GM12878 (cell line): ENCODE results near the gene ESRRB. TPM values are rescaled to one million over a fixed set of nuclear protein-coding genes. Genes with fewer than 3 reads are reported as not detected.

Experiments used
- CBX3 ChIP-seq: fragments of 200-600 bp; sonication (generic); IDR thresholded peaks from 2 replicates; pipeline ENCODE4 v1.6.1; 2016; ENCODE audit warnings: low read depth, borderline replicate concordance
- CHD2 ChIP-seq: IDR thresholded peaks from 2 replicates; pipeline ENCODE4 v1.6.1; 2011; ENCODE audit warnings: low read depth, low read length, improper control_type of control experiment, borderline replicate concordance
- DPF2 ChIP-seq: fragments of 450-650 bp; IDR thresholded peaks from 2 replicates; pipeline ENCODE4 v1.6.1; 2017; ENCODE audit warnings: mild to moderate bottlenecking
- HDGF ChIP-seq: fragments of 450-650 bp; IDR thresholded peaks from 2 replicates; pipeline ENCODE4 v1.6.1; 2016; ENCODE audit warnings: antibody characterized with exemption
- RAD21 ChIP-seq: IDR thresholded peaks from 2 replicates; pipeline ENCODE4 v1.6.1; 2011; ENCODE audit warnings: mild to moderate bottlenecking, low read depth, low read length, moderate library complexity; ENCODE audit not compliant: insufficient read depth
- polyA plus RNA-seq, 11 experiments: library from polyadenylated mRNA; depleted of rRNA in 4 of 11; unstranded in 6 of 11; stranded (reverse) in 5 of 11; fragments of >200 nt; fragmentation: Nextera tagmentation in 4 of 11; fragmentation: Illumina TruSeq in 1 of 11; extraction: Ambion mirVana in 4 of 11; extraction: Trizol in 1 of 11; gene quantifications; 1 replicate in 1 of 11; 2 replicates in 10 of 11; pipeline versions ENCODE4 v1.2.1 to v1.2.3, GENCODE V29; 2011 to 2016; ENCODE audit warnings: inconsistent platforms in 2 of 11, missing spikeins in 2 of 11, low read depth in 1 of 11
- total RNA-seq, 4 experiments: library from RNA; depleted of rRNA in 3 of 4; stranded (reverse); fragments of >200 nt in 3 of 4; fragmentation: Illumina TruSeq in 1 of 4; extraction: Trizol in 1 of 4; gene quantifications; 2 replicates each; pipeline versions ENCODE4 v1.2.1 to v1.2.3, GENCODE V29; 2013 to 2021
- TF ChIP-seq, protein P1 (sequence below): fragments of 450-650 bp; conservative IDR thresholded peaks from 2 replicates; pipeline ENCODE4 v1.6.1; 2017; ENCODE audit warnings: mild to moderate bottlenecking, moderate library complexity
- TF ChIP-seq, protein P2 (sequence below): IDR thresholded peaks from 2 replicates; pipeline ENCODE4 v1.6.1; 2011; ENCODE audit warnings: mild to moderate bottlenecking, low read depth, low read length, moderate library complexity; ENCODE audit not compliant: insufficient replicate concordance
- TF ChIP-seq, protein P3 (sequence below): IDR thresholded peaks from 2 replicates; pipeline ENCODE4 v1.6.1; 2012; ENCODE audit warnings: mild to moderate bottlenecking, low read depth, low read length

The ESRRB gene
- total and polyA plus RNA-seq, 10 of the 15 experiments (the other 5 are each of a cell fraction or from before 2014, with no cell fraction given), result 0.03 to 0.73 (median 0.11) TPM; not detected in 6

DNA sequence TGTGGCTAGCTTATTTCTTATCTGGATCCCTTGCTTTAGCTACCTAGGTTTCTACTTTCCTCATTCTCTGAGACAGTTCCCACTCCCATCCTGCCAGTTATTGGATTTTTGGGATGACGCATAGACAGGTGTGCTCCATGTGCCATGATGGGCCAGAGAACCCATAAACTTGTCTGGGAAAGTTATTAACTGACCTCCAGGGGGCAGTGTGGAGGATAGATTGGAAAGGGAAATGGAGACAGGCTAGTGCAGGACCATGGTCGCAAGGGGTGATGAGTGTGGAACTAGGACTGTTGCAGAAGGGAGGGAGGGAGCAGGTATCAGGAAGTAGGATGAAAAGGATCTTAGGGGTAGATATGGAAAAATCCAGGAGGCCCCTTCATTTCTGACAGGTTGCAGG, 80.3 kb downstream of the ESRRB start (continued):
- TF ChIP-seq, protein P1, sequence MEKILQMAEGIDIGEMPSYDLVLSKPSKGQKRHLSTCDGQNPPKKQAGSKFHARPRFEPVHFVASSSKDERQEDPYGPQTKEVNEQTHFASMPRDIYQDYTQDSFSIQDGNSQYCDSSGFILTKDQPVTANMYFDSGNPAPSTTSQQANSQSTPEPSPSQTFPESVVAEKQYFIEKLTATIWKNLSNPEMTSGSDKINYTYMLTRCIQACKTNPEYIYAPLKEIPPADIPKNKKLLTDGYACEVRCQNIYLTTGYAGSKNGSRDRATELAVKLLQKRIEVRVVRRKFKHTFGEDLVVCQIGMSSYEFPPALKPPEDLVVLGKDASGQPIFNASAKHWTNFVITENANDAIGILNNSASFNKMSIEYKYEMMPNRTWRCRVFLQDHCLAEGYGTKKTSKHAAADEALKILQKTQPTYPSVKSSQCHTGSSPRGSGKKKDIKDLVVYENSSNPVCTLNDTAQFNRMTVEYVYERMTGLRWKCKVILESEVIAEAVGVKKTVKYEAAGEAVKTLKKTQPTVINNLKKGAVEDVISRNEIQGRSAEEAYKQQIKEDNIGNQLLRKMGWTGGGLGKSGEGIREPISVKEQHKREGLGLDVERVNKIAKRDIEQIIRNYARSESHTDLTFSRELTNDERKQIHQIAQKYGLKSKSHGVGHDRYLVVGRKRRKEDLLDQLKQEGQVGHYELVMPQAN, result no peak
- TF ChIP-seq CHD2 (no peak), DPF2 (no peak), CBX3 (no peak), HDGF (no peak), RAD21 (0 out of 2 replicates have a peak, but pooled peaks have one; percentile 29)
- TF ChIP-seq, protein P2, sequence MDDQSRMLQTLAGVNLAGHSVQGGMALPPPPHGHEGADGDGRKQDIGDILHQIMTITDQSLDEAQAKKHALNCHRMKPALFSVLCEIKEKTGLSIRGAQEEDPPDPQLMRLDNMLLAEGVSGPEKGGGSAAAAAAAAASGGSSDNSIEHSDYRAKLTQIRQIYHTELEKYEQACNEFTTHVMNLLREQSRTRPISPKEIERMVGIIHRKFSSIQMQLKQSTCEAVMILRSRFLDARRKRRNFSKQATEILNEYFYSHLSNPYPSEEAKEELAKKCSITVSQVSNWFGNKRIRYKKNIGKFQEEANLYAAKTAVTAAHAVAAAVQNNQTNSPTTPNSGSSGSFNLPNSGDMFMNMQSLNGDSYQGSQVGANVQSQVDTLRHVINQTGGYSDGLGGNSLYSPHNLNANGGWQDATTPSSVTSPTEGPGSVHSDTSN, result no peak
- TF ChIP-seq, protein P3, sequence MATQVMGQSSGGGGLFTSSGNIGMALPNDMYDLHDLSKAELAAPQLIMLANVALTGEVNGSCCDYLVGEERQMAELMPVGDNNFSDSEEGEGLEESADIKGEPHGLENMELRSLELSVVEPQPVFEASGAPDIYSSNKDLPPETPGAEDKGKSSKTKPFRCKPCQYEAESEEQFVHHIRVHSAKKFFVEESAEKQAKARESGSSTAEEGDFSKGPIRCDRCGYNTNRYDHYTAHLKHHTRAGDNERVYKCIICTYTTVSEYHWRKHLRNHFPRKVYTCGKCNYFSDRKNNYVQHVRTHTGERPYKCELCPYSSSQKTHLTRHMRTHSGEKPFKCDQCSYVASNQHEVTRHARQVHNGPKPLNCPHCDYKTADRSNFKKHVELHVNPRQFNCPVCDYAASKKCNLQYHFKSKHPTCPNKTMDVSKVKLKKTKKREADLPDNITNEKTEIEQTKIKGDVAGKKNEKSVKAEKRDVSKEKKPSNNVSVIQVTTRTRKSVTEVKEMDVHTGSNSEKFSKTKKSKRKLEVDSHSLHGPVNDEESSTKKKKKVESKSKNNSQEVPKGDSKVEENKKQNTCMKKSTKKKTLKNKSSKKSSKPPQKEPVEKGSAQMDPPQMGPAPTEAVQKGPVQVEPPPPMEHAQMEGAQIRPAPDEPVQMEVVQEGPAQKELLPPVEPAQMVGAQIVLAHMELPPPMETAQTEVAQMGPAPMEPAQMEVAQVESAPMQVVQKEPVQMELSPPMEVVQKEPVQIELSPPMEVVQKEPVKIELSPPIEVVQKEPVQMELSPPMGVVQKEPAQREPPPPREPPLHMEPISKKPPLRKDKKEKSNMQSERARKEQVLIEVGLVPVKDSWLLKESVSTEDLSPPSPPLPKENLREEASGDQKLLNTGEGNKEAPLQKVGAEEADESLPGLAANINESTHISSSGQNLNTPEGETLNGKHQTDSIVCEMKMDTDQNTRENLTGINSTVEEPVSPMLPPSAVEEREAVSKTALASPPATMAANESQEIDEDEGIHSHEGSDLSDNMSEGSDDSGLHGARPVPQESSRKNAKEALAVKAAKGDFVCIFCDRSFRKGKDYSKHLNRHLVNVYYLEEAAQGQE, result no peak
